GM18517 (cell line): ENCODE data around the gene UBC.
"Not testable (repeated sequence)": the region's sequence is repeated elsewhere in the genome, so short reads cannot be mapped to it uniquely, and the experiment has no call there.

Experiments used
- ATAC-seq: cut with Tn5 transposase; IDR thresholded peaks from one replicate; pipeline ENCODE4 v1.9.1; 2021; ENCODE audit warnings: mild to moderate bottlenecking, moderate library complexity; ENCODE audit not compliant: unreplicated experiment

UBC gene

GRCh38 chr12:124916374-124917134 lies 2.1 kb upstream of the UBC start:
- no peak for ATAC-seq

DNA sequence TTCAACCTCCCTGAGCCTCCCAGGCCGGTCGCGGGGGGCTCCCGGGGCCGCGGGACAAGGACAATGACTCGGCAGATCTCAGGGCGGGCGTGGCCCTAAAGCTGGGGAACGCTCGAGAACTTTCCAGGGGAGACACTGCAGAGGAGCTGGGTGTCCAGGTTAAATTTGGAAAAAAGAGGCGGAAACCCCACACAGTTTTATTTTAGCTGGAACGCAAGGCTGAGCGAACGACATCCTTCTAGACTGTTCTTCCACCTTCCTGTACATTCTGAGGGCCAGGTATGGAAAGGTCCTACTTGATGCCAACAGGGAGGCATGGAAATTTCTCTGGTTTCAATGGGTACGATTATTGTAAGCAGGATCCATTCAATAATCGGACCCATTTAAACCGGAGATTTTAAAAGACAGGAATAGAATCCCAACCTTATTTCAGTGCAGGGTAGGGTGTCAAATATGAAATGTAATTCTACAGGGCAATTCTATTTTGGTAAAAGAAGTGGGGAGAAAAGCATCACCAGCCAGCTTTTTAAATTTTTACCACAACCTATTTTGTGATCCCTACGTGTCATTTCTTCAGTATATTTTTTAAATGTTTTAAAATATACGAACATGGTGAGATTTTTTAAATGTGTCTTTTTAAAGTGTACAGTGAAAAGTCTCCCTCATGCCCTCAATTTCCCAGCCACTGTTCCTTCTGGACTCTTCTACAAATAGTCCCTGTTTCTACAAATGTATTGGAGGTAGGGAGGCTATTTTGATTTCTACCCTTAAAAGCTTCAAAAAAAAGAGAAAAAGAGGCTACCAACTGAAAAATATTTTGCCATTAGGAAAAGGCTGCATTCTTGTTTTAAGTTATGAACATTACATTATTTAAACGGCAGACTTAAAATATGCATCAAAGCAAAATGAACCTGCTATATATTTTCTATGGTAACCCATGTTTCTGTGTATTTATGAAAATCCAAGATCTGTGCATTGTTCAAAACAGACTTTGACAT lies 1.1 kb upstream of the UBC start:
- ATAC-seq: peak; percentile 5

GRCh38 chr12:124913474-124914391 lies 717 bp downstream of the UBC start:
- peak; percentile 13 for ATAC-seq

GRCh38 chr12:124912529-124913287 lies 1.7 kb downstream of the UBC start:
- ATAC-seq: not testable (repeated sequence)

- ATAC-seq: not testable (repeated sequence)
These were observed 2.9 kb downstream of the UBC start for GRCh38 chr12:124911521-124911920.

DNA sequence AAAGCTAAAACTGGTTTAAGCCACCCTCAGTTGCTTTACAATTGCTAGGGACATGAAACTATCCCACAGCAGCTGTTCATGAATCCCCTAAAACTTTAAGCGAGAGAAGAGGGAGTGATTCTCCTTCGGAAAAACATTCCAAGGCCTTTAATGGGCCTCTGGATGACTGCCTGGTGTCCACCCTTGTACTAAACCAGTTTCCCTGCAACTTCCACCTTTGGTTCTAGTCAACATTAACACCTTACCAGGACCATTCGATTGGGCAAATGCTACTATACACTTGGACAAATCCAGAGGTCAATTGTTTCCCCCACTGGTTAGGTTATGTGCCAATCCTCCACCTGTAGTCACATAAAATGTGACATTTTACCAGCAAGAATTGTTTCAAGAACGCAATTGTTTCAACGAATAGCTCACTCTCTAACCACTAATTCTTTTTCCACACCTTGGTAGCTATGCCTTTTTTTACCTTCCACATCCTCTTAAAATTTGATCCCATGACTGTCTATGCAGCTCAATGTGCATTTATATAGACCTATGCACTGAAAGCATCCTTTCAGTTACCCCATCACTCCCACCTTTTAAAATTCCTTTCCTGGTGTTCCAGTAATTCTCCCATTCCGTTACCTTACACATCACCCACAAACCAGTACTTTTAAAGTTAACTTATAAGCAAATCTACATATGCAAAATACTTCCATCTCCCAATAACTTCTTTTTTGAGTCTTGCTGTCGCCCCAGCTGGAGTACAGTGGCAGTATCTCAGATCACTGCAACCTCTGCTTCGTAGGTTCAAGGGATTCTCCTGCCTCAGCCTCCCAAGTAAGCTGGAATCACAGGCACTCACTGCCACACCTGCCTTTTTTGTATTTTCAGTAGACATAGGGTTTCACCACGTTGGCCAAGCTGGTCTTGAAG lies 3.6 kb downstream of the UBC start:
- no peak for ATAC-seq

- no peak for ATAC-seq
These were observed 4.5 kb downstream of the UBC start for GRCh38 chr12:124909831-124910560.

GRCh38 chr12:124906606-124907261 lies 7.7 kb downstream of the UBC start:
- peak; percentile 59 for ATAC-seq

GRCh38 chr12:124904306-124905098 lies 9.9 kb downstream of the UBC start:
- ATAC-seq: no peak

GRCh38 chr12:124902916-124903315 lies 11.5 kb downstream of the UBC start:
- peak; percentile 30 for ATAC-seq

DNA sequence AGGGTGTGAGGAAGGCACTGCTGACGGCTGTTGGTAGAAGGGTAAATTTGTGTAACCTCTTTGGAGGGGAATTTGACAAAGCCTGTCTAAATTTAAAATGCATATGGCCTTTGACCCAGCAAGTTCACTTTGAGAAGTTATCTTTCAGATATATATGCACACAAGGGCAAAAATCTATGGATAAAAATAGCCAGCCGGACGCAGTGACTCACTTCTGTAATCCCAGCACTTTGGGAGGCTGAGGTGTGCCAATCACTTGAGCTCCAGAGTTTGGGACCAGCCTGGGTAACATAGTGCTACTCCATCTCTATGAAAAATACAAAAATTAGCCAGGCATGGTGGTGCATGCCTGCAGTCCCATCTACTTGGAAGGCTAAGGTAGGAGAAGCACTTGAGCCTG lies 13.4 kb downstream of the UBC start:
- ATAC-seq: no peak

DNA sequence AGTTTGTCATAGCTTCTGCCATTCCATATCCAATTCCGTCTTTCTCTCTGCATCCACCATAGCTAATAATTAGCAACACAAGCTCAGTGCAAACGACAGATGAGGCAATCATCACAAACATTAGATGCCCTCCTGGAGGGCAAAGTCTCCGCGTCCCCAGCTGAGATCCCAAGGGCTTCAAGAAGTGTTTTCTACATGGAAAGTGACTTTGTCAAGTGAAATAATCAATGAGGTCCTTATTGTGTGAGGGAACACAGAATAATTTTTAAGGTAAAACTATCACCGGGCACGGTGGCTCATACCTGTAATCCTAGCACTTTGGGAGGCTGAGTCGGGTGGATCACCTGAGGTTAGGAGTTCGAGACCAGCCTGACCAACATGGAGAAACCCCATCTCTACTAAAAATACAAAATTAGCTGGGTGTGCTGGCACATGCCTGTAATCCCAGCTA lies 14.1 kb downstream of the UBC start:
- ATAC-seq: not testable (repeated sequence)

DNA sequence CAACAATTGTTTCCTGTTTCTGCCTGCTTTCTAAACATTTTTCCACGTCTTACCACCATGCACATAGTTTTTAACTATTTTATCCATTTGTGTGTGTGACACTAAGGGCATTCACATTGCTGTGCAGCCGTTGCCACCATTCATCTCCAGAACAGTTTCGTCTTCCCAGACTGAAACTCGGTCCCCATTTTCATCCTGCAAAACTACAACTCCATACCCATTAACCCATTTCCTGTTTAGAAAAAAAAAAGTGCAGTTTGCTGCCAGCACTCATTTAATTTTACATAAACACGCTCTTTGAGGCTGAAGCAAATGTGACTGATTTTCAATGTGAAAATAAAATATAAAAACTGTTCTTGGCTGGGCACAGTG lies 15.5 kb downstream of the UBC start:
- no peak for ATAC-seq

GRCh38 chr12:124898200-124898922 lies 16.1 kb downstream of the UBC start:
- no peak for ATAC-seq

DNA sequence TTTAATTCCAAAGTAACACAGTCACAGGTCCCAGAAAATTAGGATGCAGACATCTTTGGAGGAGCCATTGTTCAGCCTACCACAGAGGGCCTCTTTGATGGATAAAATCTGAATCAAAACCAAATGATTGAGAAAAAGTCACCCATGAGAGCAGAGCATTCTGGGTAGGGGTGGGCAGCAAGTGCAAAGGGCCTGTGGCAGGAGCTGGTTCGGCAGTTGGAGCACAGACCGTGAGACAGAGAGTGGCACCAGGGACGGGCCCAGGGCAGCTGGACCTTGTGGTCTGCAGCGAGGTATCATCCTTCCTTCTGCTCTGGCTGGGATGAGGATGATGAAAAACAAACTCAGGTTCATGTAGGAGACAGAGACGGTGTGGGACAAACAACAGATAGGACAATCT lies 18.0 kb downstream of the UBC start:
- no peak for ATAC-seq

DNA sequence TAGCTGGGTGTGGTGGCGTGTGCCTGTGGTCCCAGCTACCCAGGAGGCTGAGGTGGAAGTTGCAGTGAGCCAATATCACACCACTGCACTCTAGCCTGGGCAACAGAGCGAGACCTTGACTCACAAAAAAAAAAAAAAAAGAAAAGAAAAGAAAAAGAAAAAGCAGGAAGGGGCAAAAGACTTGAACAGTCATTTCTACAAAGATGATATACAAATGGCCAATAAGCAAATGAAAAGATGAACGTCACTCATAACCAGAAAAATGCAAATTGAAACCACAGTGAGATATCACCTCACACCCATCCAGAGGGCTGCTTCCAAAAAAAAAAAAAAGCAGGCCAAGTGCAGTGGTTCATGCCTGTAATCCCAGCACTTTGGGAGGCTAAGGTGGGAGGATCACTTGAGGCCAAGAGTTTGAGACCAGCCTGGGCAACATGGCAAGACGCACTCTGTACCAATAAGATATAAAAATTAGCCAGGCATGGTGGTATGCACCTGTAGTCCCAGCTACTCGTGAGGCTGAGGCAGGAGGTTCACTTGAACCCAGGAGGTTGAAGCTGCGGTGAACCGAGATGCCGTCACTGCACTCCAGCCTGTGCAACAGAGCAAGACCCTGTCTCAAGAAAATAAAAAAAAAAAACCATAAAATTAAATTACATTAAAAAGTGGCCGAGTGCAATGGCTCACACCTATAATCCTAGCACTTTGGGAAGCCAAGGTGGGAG lies 20.5 kb downstream of the UBC start:
- ATAC-seq: peak; percentile 68
